ENCODE measurements around the gene RASSF5.

GRCh38 chr1:206489980-206490770 is 17.2 kb upstream of the RASSF5 start:
- TF ChIP-seq TAF1 (IDR thresholded peaks at IDR 0.05; ENCODE audit: borderline replicate concordance, insufficient read depth, low read length): no peak
- no peak for TF ChIP-seq SIN3A (IDR thresholded peaks at IDR 0.05; ENCODE audit: borderline replicate concordance, insufficient read depth, low read length)
- TF ChIP-seq POLR2AphosphoS5 (IDR thresholded peaks at IDR 0.05; ENCODE audit: low read depth, low read length): no peak
- no peak for TF ChIP-seq REST (IDR thresholded peaks at IDR 0.05; ENCODE audit: insufficient read depth in 1 of 2, low read depth in 2 of 2, low read length in 2 of 2)
- peak; percentile 58 for TF ChIP-seq FOXP2 (optimal IDR thresholded peaks at IDR 0.05; ENCODE audit: borderline replicate concordance, extremely low read depth, extremely low read length, insufficient read depth)

Measured in PFSK-1 (cell line).